SHP77 treated with DMSO at 0.1 percent for 48 hours (cell line): ENCODE data around the gene PEX12.
"Not testable (repeated sequence)": the region's sequence is repeated elsewhere in the genome, so short reads cannot be mapped to it uniquely, and the experiment has no call there.

Experiments
- DNase-seq: peaks from one replicate; lab custom pipeline; 2025; lab: John Stamatoyannopoulos, UW

PEX12 gene

DNA sequence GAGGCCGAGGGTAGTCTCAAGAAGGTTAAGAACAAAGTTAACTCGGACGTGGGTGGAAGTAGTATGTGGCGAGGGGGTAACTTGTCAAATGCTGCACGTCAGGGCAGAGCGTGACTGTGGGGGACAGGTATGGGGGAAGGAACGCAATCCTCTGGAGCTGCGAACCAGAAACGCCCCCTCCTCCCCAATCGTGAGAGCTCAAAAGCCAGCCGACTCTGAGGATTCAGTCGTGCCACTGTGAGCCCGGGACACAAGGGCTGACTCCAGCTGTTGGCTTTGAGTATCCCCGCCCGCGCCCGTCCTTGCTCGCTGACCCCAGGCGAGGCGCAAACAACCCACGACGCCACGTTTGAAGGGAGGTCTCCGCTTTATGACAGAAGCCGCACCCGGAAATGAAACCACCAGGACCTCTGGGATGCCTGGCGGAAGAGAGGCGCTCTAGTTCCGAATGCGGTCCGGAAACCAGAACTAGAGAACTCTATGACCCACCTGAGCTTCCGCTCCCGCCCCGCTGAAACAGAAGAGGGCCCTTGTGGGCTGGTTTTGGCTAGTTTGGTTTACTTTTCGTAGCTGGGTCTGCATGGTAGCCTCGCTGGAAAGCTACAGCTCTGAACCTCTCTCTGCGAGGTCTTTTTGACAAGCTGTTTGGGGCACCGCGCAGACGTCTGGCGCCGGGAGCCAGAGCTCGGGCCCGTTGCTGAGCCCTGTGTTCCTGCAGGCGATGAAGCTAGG lies at the start of gene PEX12:
PEX12 (minus strand) TSS at position 375 of the 732 bp plus-strand sequence. CDS start 550 bp downstream, outside the sequence.
- peak; percentile 77 for DNase-seq

DNA sequence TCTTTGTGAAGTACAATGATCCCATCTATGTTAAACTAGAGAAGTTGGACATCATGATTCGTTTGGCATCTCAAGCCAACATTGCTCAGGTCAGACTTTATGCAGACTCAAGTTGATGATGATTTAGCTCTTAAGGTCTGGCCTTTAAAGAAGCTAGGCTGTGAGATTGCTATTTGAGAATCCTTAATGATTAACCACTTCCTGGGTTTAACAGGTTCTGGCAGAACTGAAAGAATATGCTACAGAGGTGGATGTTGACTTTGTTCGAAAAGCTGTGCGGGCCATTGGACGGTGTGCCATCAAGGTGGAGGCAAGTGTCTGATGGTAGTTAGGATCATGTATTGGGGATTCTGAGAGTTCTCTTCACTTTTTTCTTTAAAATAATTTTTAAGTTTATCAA lies 49.0 kb upstream of the PEX12 start:
- DNase-seq = no peak

DNA sequence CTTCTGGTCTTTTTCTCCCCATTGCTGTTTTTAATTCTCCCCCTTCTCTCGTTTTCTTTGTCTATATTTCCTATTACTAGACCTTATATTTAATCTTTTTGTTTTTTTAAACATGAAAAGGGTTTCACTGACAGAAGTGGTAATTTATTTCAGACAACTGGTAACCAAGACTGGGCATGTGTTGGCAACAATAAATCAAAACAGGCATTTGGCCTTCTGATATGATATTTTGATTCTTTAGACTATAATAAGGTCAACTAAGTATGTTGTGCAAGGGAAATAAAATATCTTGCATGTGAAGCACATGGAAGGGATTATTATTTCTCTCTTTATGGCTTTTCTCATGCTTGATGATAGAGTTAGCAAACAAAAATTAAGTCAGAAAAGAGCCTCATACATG lies 43.4 kb upstream of the PEX12 start:
- DNase-seq = no peak

DNA sequence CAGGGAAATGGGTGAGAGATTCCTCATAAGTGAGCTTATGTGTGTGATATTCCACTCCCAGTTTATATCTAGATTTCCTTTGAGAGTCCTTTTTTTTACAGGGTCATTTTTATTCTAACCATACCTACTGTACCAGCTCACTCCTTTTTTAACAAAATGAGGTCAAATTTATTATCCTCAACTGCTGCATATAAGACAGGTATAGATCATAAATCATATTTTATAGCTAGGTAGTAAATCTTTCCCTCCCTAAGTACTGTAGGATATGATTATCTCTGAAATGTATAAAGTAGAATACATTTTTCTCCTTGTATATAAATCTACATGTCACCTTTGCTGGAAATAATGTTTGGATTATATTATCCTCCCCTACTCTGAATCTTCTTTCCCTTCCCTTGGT lies 40.3 kb upstream of the PEX12 start:
- no peak for DNase-seq

DNA sequence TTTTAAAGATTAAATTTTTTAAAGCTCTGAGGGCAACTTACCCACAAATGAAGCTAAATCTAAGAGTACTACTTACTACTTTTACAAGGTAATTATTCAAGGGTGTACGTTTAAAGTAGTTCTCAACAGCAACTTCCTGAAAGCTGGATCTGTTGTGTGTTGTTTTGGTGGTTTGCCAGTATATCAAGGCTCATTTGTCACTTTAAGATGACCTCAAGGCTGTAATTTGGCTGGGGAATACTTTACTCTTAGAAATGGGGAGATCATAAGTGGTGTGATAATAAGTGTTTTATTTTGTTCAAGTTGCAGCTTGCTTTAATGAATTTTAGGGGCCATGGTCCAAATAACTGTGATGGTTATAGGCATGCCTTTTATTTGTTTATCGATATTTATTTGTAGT lies 39.1 kb upstream of the PEX12 start:
- no peak for DNase-seq

DNA sequence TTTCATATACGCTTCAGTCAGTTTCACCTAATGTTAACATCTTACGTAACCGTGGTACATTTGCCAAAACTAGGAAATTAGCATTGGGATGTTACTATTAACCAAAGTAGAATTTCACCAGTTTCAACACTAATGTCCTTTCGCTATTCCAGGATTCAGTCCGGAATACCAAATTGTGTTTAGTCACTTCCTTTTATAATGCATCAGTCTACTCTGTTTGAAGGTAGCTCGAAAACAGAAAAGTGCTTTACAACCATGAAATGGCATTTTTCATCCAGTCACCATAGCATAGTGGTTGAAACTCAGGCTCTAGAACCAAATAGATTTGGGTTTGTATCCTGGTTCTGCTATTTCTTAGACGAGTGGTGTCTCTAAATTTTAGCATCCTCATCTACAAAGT lies 38.2 kb upstream of the PEX12 start:
- DNase-seq = no peak

DNA sequence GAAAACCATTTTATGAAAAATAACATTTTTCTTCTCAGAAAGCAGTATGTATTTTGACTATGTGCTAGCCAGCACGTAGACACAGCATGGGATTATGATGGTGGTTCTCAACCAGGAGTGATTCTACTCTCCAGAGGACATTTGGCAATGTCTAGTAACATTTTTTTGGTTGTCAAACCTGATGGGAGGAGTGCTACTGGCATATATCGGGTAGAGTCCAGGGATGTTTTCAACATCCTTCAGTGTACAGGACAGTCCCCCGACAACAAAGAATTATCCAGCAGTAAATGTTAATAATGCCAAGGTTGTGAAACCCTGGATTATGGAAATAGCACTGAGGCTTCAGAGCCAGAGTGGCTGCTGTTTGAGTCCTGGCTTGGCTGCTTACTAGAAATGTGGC lies 36.4 kb upstream of the PEX12 start:
- DNase-seq = no peak

DNA sequence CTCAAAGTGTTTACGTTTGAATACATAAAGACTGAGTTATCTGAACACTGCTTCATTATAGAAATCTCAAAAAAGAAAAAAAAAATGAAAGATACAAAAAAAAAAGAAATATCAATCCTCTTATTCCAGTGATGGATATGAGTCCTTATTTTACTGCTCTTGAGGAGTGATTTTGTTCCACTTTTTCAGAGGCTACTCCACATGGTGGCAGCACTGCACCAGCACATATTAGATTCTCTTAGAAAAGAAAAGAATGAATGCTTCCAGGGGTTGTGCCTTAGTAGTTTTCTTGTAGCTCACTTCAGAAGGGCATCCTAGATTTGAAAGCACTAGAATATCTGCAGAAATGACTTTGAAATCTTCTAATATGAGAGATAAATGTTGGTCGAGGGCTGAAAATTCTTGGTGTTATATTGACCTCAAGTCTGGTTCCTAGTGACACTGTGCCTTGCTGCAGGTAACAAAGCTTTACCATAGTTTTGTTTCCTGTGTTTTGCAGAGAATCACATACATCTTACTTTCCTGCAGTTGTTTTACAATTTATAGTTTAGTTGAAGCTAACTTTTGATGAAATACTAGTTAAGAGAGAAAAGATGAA lies 34.7 kb upstream of the PEX12 start:
- no peak for DNase-seq

DNA sequence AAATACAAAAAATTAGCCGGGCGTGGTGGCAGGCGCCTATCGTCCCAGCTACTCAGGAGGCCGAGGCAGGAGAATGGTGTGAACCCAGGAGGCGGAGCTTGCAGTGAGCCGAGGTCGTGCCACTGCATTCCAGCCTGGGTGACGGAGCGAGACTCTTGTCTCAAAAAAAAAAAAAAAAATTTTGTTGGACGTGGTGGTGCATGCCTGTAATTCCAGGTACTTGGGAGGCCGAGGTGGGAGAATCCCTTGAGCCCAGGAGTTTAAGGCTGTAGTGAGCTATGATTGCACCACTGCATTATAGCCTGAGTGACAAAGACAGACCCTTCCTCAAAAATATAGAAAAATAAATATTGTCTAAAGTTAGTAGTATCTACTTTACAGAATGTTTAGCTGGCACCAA lies 32.4 kb upstream of the PEX12 start:
- not testable (repeated sequence) for DNase-seq

DNA sequence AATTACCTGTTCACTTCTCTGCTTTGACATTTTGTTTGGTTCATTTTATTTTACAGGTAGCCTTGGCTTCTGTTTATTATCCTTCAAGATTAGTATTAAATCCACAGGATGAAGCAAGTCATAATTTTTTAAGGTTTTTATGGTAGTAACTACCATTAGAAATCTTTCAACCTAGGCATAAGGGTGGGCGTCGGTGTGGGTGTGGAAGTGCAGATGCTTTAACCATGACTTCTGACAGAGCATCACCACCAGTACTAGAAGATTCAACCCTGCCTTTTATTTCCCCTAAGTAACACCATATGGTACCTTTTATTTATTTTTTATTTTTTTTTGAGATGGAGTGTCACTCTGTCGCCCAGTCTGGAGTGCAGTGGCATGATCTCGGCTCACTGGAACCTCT lies 31.5 kb upstream of the PEX12 start:
- DNase-seq = no peak

DNA sequence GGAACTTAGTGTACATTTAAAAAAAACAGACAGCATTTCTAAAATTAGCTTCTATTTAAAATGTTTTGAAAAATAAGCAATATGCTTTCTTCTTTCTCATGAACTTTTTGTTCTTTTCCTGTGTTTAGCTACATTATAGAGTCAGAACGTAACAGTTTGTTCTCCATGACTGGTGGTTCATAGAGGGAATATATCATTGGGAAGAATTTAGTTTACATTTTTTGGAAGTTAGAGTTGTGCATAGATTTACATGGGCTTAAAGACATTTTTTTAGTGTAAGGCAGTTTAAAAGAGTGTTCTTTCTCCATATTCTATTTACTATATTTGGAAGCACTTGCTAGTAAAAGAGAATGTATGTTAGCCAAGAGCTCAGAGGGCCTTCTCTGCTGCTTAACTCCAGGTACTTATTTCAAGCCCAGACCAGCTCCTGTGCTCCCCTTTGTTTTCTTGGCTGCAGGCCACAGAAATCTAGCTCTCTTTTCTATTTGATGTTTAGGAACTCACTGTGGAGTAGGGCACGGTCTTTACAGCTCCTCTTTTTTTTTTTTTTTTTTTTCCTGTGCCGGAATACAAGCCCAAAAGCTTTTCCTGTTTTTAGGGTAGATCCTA lies 29.0 kb upstream of the PEX12 start:
- DNase-seq = no peak

DNA sequence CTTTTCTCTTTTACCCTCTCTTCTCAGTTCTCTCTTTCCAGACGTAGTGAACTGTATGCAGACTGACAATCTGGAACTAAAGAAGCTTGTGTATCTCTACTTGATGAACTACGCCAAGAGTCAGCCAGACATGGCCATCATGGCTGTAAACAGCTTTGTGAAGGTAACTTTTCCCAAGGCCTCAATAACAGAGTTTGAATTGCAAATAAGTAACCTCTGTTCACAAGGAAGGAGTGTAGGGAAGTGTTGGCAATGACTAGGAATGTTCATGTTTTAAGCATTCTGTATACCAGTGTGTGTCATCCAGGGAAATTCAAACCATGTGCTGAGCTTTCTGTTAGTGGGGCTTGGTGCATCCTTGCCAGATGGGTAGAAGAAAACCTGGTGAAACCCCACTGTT lies 27.3 kb upstream of the PEX12 start:
- DNase-seq = no peak

DNA sequence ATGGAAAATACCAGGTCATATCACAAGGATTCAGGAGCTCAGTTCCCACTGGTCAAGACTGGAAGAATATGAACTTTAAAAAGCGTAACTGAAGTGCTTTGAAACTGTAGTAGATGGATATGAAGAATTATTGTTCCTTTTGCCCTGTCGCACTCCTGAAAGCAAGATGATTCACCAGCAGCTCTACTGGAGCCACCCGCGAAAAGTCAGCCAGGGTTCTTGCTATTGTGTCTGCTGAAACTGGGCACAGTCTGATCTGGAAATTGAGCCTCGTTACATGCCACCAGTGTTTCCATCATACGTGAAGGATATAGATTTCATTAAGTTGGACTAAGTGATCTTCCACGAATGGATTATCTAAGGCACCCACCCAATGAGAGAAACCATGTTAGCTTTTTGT lies 25.3 kb upstream of the PEX12 start:
- DNase-seq = no peak

DNA sequence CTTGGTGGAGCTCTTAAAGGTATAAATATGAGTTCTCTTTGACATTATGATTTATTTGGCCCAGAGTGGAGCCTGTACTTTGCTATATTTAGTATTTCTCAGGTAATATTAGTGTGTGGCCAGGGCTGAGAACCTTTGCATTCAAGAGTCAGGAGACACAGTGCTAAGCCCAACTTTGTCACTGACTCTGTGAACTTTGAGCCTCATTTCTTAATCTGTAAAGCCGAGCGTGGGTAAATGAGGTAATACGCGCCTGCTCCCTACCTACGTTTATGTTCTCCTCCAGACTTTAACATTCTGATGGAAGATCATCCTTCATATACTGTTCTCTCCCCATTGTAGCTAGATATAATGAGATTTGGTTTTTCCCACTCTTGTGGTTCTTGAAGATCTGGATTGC lies 19.2 kb upstream of the PEX12 start:
- no peak for DNase-seq

DNA sequence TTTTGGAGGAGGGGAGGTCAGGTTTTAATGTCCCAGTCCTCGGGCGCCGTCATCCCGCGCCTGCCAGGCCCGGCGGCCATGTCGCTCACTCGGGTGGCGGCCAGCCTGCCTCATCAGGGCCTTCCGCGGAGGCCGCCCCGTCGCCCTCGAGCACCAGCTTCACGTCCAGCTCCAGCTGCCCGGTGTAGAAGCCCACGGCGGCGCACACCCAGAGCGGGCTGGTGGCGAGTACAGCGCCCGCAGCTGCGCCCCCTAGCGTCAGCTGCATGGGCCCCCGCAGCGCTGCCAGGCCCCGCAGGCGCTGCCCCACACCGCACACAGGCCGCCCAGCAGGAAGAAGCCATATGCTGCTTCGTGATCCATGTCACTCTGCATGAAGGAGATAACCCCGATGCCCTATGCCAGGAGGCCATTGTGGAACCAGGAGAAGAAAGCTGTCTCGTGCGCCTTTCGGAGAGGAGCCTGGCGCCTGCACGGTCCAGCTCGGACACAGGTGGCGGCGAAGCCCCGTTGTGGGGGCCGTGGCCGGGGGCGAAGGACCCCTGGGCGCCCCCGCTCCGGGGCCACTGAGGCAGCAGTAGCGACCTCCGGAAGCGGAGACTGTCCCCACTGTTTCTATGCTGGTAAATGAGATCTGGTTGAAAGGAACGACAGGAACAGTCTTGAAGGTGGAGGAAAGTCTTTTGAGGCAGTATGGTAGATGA lies 18.3 kb upstream of the PEX12 start:
- DNase-seq = no peak

DNA sequence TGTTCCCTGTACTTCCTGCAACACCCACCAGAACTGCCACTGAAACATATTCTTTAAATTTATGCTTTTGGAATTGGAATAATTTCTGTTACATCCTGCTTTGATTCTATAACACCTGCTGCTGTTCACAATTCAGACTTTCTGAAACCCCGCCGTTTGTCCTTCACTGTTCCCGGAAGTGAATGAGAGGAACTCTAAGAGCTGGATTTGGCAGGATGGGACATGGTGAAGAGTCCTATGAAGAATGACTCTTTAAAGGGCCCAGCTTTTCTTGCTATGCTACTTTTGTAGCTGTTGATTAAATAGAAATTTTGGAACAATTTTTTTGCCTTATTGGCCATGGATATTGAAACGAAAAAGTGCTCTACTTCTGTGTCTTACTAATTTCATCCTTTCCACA lies 17.7 kb upstream of the PEX12 start:
- no peak for DNase-seq

DNA sequence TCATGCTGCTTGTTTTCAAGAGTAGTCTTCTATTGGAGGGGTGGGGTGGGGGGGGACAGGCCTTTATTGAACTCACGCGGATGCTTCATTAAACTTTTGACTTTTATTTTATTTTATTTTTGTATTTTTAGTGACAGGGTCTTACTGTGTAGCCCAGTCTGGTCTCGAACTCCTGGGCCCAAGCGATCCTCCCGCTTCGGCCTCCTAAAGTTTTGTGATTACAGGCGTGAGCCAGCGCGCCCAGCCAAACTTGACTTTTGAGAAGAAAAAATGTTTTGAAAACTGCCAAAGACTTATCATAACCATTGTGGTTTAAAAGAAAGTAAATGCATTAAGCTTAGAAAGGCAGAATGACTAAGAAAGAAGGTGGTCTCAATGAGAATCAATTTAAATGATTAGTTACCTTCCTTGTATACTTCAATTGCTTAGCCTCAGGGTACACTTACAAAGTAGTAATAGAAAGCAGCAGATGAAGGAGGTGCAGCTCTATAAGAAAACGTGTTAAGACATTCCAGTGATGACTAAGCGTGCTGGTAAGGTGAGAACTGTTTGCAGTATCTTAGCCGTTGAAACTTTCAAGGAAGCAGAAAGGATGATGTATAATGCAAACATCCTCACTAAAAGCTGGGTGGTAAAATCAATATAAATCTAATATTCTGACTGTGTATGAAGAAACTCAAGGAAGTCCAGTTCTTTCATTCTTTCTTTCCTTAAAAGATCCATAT lies 10.0 kb upstream of the PEX12 start:
- no peak for DNase-seq

DNA sequence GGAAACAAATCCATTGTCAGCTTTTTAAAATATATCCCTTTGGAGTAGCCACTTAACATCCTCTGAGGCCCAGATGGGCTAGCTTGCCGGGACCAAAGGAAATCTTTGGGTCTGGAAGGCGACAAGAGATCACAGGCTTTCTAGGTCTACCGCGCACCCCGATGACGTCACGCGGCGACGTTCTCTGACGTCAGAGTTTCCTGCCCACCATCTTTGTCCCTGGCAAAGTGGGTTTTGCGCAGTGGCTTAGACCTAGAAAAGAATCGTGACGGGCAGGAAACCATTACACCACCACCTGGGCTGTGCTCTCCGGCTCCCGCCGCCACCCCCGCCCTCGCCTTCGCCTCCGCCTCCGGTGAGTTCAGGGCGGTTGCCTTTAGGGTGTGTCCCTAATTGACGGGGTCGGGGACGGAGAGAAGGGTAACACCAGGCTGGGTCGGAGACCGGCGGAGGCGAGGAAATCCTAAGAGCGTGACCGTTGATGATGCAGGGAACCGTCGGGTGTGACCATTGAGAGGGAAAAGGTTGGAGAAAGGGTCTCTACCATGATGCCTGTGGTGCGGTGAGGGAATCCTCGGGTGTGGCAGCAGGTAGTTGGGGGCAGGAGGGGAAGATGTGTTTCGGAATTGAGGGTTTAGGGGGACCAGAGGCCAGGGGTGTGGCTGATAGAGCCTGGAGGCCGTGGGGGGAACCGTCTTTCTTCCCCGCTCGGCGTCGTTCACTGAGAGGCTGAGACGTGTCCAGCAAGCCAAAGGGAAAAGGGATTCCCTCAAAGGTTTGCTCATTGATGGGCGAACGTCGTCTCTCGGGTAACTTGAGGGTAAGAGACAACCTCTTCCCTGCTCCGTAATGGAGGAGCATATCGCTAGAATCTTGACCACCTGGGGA lies 8.9 kb upstream of the PEX12 start, which contains the start of gene AP2B1:
AP2B1 (plus strand) TSS at position 249 of the 888 bp plus-strand sequence. CDS start 6,709 bp downstream, outside the sequence.
- peak; percentile 89 for DNase-seq

DNA sequence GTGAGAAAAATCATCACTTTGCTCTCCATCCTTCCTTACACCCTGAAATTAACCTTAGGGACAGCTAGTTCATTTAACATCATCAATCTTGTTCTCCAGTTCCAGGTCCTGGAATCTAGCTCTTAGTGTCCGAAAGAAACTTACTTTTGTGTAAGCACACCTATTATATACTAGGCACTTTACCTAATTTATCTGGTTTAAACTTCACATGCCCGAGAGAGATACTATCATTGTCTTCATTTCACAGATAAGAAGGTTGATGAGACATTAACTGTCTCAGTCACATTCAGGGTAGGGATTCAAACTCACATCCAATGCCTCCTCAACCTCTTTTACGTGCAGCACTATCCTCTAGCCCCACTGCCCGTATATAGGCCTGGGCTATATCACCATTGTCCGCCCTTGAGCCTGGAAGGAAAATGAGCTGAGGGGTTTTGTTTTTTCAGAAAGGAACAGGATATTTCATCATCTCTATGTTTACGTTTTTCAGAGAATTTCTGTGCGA lies 8.2 kb upstream of the PEX12 start:
- no peak for DNase-seq

DNA sequence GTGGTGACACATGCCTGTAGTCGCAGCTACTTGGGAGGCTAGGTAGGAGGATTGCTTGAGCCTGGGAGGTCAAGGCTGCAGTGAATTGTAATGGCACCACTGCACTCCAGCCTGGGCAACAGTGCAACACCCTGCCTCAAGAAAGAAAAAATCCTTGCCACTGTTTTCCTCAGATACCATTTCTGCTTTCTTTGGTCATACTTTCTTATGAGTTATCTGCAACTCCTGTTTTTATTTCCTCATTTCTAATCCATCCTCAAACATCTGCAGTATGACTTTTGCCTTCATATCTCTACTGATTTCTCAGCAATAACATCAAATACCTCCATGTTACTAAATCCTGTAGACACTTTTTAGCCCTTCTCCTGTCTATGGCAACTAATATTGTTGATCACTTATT lies 5.7 kb upstream of the PEX12 start:
- no peak for DNase-seq

DNA sequence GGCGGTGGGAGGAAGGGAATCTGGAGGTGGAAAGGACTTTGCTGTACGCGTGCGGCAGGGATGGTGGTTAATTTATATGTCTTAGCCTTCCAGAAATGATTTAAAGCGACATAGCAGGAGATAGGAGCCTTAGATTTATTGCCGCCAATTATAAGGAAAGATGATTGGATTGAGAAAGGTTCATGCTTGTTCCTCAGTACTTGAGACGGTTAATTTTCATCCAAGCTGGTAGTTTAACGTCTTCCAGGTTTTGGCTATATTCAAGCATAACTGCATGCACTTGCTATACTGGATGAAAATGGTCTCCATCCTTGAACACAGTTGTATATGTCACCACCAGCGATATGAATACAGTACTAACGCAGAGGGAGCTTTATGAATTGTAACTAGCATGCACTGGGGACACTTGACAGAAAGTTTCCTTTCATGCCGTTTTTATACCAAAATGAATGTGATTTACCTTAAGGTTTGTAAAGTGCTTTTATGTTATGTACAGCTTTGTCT lies 610 bp upstream of the PEX12 start:
- no peak for DNase-seq
